LNCAP (cell line): ENCODE measurements around the gene SDHD.

Source experiments
- CTCF ChIP-seq: fragments of 450-650 bp; IDR thresholded peaks from 2 replicates; pipeline ENCODE4 v1.5.1; 2017; ENCODE audit warnings: mild to moderate bottlenecking

The SDHD gene

GRCh38 chr11:112051768-112052167, 34.9 kb upstream of the SDHD start:
- TF ChIP-seq CTCF, result no peak

- no peak for TF ChIP-seq CTCF
Measured at GRCh38 chr11:112057170-112057569, 29.5 kb upstream of the SDHD start.

- TF ChIP-seq CTCF, result no peak
Measured at GRCh38 chr11:112058103-112058502, 28.6 kb upstream of the SDHD start.

DNA sequence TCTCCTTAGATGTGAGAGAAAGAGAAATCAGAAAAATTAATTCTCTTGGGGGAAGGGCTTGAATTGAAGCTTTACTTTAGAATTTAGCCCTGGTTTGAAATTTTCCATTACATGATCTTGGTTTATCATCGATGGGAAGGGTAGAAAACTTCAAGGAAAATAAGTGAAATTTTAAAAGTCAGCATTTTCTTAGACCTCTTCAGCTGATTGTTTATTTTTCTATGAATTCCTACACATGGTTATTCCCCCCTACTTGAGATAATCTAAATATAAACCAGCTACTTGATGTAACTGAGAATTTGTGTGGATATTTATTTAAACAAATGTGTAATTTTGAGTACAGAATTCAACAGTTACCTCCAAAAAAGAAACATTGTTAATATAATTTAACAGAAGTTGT, 23.8 kb upstream of the SDHD start:
- TF ChIP-seq CTCF, result no peak

GRCh38 chr11:112073941-112074811, 12.5 kb upstream of the SDHD start, which contains the start of the genes NKAPD1 and PIH1D2:
NKAPD1 (plus strand) TSS chr11:112074299; CDS start chr11:112075575, 1,276 bp downstream.
PIH1D2 (minus strand) TSS chr11:112074017; CDS start chr11:112073174, 843 bp downstream.
- no peak for TF ChIP-seq CTCF

DNA sequence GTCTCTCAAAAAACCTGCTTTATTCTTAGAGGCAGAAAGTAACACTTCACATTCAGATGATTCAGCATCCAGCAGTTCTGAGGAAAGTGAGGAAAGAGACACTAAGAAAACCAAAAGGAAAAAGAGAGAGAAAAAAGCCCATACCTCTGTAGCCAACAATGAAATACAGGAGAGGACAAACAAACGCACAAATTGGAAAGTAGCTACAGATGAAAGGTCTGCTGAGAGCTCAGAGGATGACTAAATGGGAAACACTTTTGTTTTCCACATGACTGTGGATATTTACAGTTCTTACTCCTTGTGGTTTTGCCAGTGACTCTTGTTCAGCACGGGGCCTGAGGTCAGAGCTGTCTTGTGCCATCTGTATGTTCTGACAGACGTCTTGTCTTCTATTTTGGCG, 3.9 kb upstream of the SDHD start:
- TF ChIP-seq CTCF, result no peak

GRCh38 chr11:112085822-112086421, 751 bp upstream of the SDHD start:
- TF ChIP-seq CTCF, result no peak
